Esophagus squamous epithelium (tissue), 5 donors: ENCODE results near the gene CTNNA1. TPM values are rescaled to one million over a fixed set of nuclear protein-coding genes. Genes with fewer than 3 reads are reported as not detected.
"Not testable (repeated sequence)": the region's sequence is repeated elsewhere in the genome, so short reads cannot be mapped to it uniquely, and the experiment has no call there.

Experiments used
- DNase-seq: peaks from one replicate; lab custom pipeline; 2025; lab: John Stamatoyannopoulos, UW
- H3K27ac ChIP-seq, 4 donors: fragments of 200-600 bp; sonication (generic); one replicate each; pipeline ENCODE4 v1.5.1; 2016 to 2019; ENCODE audit warnings: mild to moderate bottlenecking in 1 of 4
- H3K27me3 ChIP-seq, 4 donors: fragments of 200-600 bp; sonication (generic); 1 replicate in 3 of 4; 2 replicates in 1 of 4; pipeline versions ENCODE4 v1.5.1 to v1.6.0; 2017 to 2021; ENCODE audit warnings: antibody characterized with exemption in 1 of 4
- H3K36me3 ChIP-seq, 3 donors: fragments of 200-600 bp; sonication (generic); one replicate each; pipeline ENCODE4 v1.5.1; 2016 to 2019
- H3K4me1 ChIP-seq, 3 donors: fragments of 200-600 bp; sonication (generic); one replicate each; pipeline ENCODE4 v1.5.1; 2017 to 2019
- H3K4me3 ChIP-seq, 4 donors: fragments of 200-600 bp; sonication (generic); 1 replicate in 3 of 4; 2 replicates in 1 of 4; pipeline ENCODE4 v1.5.1; 2016 to 2019; ENCODE audit warnings: mild to moderate bottlenecking in 2 of 4, moderate library complexity in 1 of 4
- H3K9me3 ChIP-seq, 3 donors: fragments of 200-600 bp; sonication (generic); one replicate each; pipeline ENCODE4 v1.5.1; 2016 to 2019
- CTCF ChIP-seq, 6 experiments: fragments of 450-650 bp in 4 of 6; fragments of 200-600 bp in 2 of 6; sonication (generic) in 2 of 6; IDR thresholded peaks; one replicate each; pipeline ENCODE4 v1.5.1; 2016 to 2019; ENCODE audit warnings: antibody characterized with exemption in 6 of 6, mild to moderate bottlenecking in 4 of 6, moderate library complexity in 4 of 6
- POLR2A ChIP-seq, 4 donors: fragments of 450-650 bp; IDR thresholded peaks; one replicate each; pipeline ENCODE4 v1.6.1; 2017; ENCODE audit warnings: antibody characterized with exemption in 4 of 4, mild to moderate bottlenecking in 4 of 4, moderate library complexity in 3 of 4
- WGBS, 2 donors: methylation state at CpG; one replicate each; pipeline ENCODE4 v1.1.5; 2018; 5-methylcytosine and 5-hydroxymethylcytosine counted together
- intact Hi-C: fragments of 100-400 bp; cut with DNase I; formaldehyde crosslinking; loops from one replicate; pipeline ENCODE4 v1.15.0; 2022
- total RNA-seq, 4 donors: library from RNA; depleted of rRNA; stranded (reverse); fragments of >200 nt; gene quantifications; one replicate each; pipeline ENCODE4 v1.1.0, GENCODE V29; 2016
- donor health status: DM: yes; HTN: yes; CAD: no.

Gene CTNNA1
- total RNA-seq, 4 donors from 2014 or later: 293 to 393 (median 348) TPM

GRCh38 chr5:138807182-138807581, 54.0 kb downstream of the CTNNA1 start:
- intact Hi-C loops: no loop called here
- no peaks in the 10 kb centered on the region for H3K9me3 ChIP-seq
- 60 to 73% methylated on average over 1 of the region's 1 CpG for WGBS, 2 donors
- H3K36me3 ChIP-seq: peaks cover 0 to 62% (median under 1%) of the 10 kb centered on the region in 3 donors
- H3K4me1 ChIP-seq: peaks cover 0 to 27% (median 0%) of the 10 kb centered on the region in 3 donors
- no peak for DNase-seq
- TF ChIP-seq POLR2A (IDR thresholded peaks at IDR 0.05) (no peak), CTCF (IDR thresholded peaks at IDR 0.05) (no peak)
- no peak overlapping the region for H3K4me3 ChIP-seq
- H3K27ac ChIP-seq: no peak overlapping the region
- no peaks in the 10 kb centered on the region for H3K27me3 ChIP-seq

- intact Hi-C loops: no loop called here
- Histone ChIP-seq H3K27me3 (no peaks in the 10 kb centered on the region), H3K4me1 (peaks cover 0 to 20% (median 0%) of the 10 kb centered on the region in 3 donors), H3K36me3 (peaks cover 6 to 70% (median 12%) of the 10 kb centered on the region in 3 donors), H3K4me3 (no peak overlapping the region), H3K27ac (no peak overlapping the region), H3K9me3 (no peaks in the 10 kb centered on the region)
- no peak for TF ChIP-seq CTCF (IDR thresholded peaks at IDR 0.05)
- TF ChIP-seq POLR2A (IDR thresholded peaks at IDR 0.05): no peak
- no peak for DNase-seq
These were observed 56.2 kb downstream of the CTNNA1 start for GRCh38 chr5:138809391-138809790.

- H3K27ac ChIP-seq, H3K4me3 ChIP-seq, intact Hi-C loops, H3K9me3 ChIP-seq, DNase-seq, H3K27me3 ChIP-seq: not testable (repeated sequence)
- Histone ChIP-seq H3K36me3 (peaks cover 6 to 73% (median 12%) of the 10 kb centered on the region in 3 donors), H3K4me1 (peaks cover 0 to 20% (median 0%) of the 10 kb centered on the region in 3 donors)
- WGBS, 2 donors: no CpG with 5 or more reads among the region's 35 CpGs
These were observed 57.6 kb downstream of the CTNNA1 start for GRCh38 chr5:138810861-138811260.

- Histone ChIP-seq H3K27ac (no peak overlapping the region), H3K4me3 (no peak overlapping the region), H3K27me3 (no peaks in the 10 kb centered on the region), H3K9me3 (no peaks in the 10 kb centered on the region), H3K36me3 (peaks cover 6 to 97% (median 12%) of the 10 kb centered on the region in 3 donors), H3K4me1 (peaks cover 0 to 14% (median 0%) of the 10 kb centered on the region in 3 donors)
- no peak for TF ChIP-seq CTCF (IDR thresholded peaks at IDR 0.05)
- no peak for TF ChIP-seq POLR2A (IDR thresholded peaks at IDR 0.05)
- intact Hi-C loops: no loop called here
- WGBS, 2 donors: 85 to 96% methylated on average over 5 of the region's 5 CpGs
- no peak for DNase-seq
These were observed 62.3 kb downstream of the CTNNA1 start for GRCh38 chr5:138815529-138815928.

- Histone ChIP-seq H3K4me3 (no peak overlapping the region), H3K27ac (no peak overlapping the region), H3K9me3 (no peaks in the 10 kb centered on the region), H3K36me3 (peaks cover 6 to 84% (median 12%) of the 10 kb centered on the region in 3 donors), H3K4me1 (peaks cover 0 to 15% (median 0%) of the 10 kb centered on the region in 3 donors), H3K27me3 (no peaks in the 10 kb centered on the region)
- TF ChIP-seq CTCF (IDR thresholded peaks at IDR 0.05) (no peak), POLR2A (IDR thresholded peaks at IDR 0.05) (no peak)
- intact Hi-C loops: no loop called here
- WGBS, 2 donors: 92 to 100% methylated on average over 1 of the region's 1 CpG
- no peak for DNase-seq
These were observed 64.0 kb downstream of the CTNNA1 start for GRCh38 chr5:138817241-138817640.

GRCh38 chr5:138819081-138819480, 65.9 kb downstream of the CTNNA1 start:
- TF ChIP-seq CTCF (IDR thresholded peaks at IDR 0.05): no peak
- TF ChIP-seq POLR2A (IDR thresholded peaks at IDR 0.05): no peak

More at GRCh38 chr5:138819081-138819480, 65.9 kb downstream of the CTNNA1 start:
- WGBS, 2 donors: 75 to 80% methylated on average over 1 to 2 of the region's 4 CpGs
- no peak for DNase-seq
- no peak overlapping the region for H3K4me3 ChIP-seq
- H3K36me3 ChIP-seq: peaks cover 0 to 80% (median 0%) of the 10 kb centered on the region in 3 donors
- intact Hi-C loops: no loop called here
- H3K27ac ChIP-seq: no peak overlapping the region
- H3K27me3 ChIP-seq: no peaks in the 10 kb centered on the region
- peaks cover 0 to 22% (median 0%) of the 10 kb centered on the region in 3 donors for H3K4me1 ChIP-seq
- H3K9me3 ChIP-seq: no peaks in the 10 kb centered on the region
